Measurements from ENCODE around the gene TTC14.
"Not testable (repeated sequence)": the region's sequence is repeated elsewhere in the genome, so short reads cannot be mapped to it uniquely, and the experiment has no call there.

The TTC14 gene

GRCh38 chr3:180600473-180600872 is 1.5 kb upstream of the TTC14 start:
- peaks cover 19% of the 10 kb centered on the region for H3K36me3 ChIP-seq (ENCODE audit: insufficient read depth, low read depth, low read length)
- peaks cover 21% of the 10 kb centered on the region for H3K27me3 ChIP-seq (ENCODE audit: insufficient read depth, low read length)

GRCh38 chr3:180611006-180611405 is 9.0 kb downstream of the TTC14 start:
- peaks cover 90% of the 10 kb centered on the region for H3K36me3 ChIP-seq (ENCODE audit: insufficient read depth, low read depth, low read length)
- H3K27ac ChIP-seq (ENCODE audit: low read length): no peak overlapping the region
- no peak overlapping the region for H3K4me3 ChIP-seq (ENCODE audit: low read length)
- H3K27me3 ChIP-seq (ENCODE audit: insufficient read depth, low read length): no peaks in the 10 kb centered on the region
- no peak overlapping the region for H3K9ac ChIP-seq (ENCODE audit: low read depth, low read length)
- no peaks in the 10 kb centered on the region for H3K9me3 ChIP-seq (ENCODE audit: insufficient read depth, low read depth, low read length)
- no peaks in the 10 kb centered on the region for H3K4me1 ChIP-seq (ENCODE audit: insufficient read depth, low read length)

More at GRCh38 chr3:180600473-180600872, 1.5 kb upstream of the TTC14 start:
- no peak overlapping the region for H3K9ac ChIP-seq (ENCODE audit: low read depth, low read length)
- no peak overlapping the region for H3K4me3 ChIP-seq (ENCODE audit: low read length)
- no peak overlapping the region for H3K27ac ChIP-seq (ENCODE audit: low read length)
- H3K9me3 ChIP-seq (ENCODE audit: insufficient read depth, low read depth, low read length): no peaks in the 10 kb centered on the region
- no peaks in the 10 kb centered on the region for H3K4me1 ChIP-seq (ENCODE audit: insufficient read depth, low read length)

- H3K27ac ChIP-seq (ENCODE audit: low read length): no peak overlapping the region
- no peaks in the 10 kb centered on the region for H3K27me3 ChIP-seq (ENCODE audit: insufficient read depth, low read length)
- peaks cover 76% of the 10 kb centered on the region for H3K36me3 ChIP-seq (ENCODE audit: insufficient read depth, low read depth, low read length)
- H3K9me3 ChIP-seq (ENCODE audit: insufficient read depth, low read depth, low read length): no peaks in the 10 kb centered on the region
- H3K4me3 ChIP-seq (ENCODE audit: low read length): no peak overlapping the region
- no peak overlapping the region for H3K9ac ChIP-seq (ENCODE audit: low read depth, low read length)
- no peaks in the 10 kb centered on the region for H3K4me1 ChIP-seq (ENCODE audit: insufficient read depth, low read length)
Observed at GRCh38 chr3:180612364-180612763, 10.4 kb downstream of the TTC14 start.

- Histone ChIP-seq H3K9ac (ENCODE audit: low read depth, low read length) (no peak overlapping the region), H3K27ac (ENCODE audit: low read length) (no peak overlapping the region), H3K9me3 (ENCODE audit: insufficient read depth, low read depth, low read length) (no peaks in the 10 kb centered on the region), H3K36me3 (ENCODE audit: insufficient read depth, low read depth, low read length) (peaks cover 41% of the 10 kb centered on the region), H3K4me3 (ENCODE audit: low read length) (no peak overlapping the region), H3K27me3 (ENCODE audit: insufficient read depth, low read length) (no peaks in the 10 kb centered on the region), H3K4me1 (ENCODE audit: insufficient read depth, low read length) (no peaks in the 10 kb centered on the region)
Observed at GRCh38 chr3:180615954-180616353, 14.0 kb downstream of the TTC14 start.

- Histone ChIP-seq H3K36me3 (ENCODE audit: insufficient read depth, low read depth, low read length) (peaks cover 30% of the 10 kb centered on the region), H3K9me3 (ENCODE audit: insufficient read depth, low read depth, low read length) (no peaks in the 10 kb centered on the region), H3K4me1 (ENCODE audit: insufficient read depth, low read length) (no peaks in the 10 kb centered on the region), H3K27me3 (ENCODE audit: insufficient read depth, low read length) (no peaks in the 10 kb centered on the region), H3K9ac (ENCODE audit: low read depth, low read length) (no peak overlapping the region), H3K4me3 (ENCODE audit: low read length) (no peak overlapping the region), H3K27ac (ENCODE audit: low read length) (no peak overlapping the region)
Observed at GRCh38 chr3:180617049-180617448, 15.1 kb downstream of the TTC14 start.

GRCh38 chr3:180618563-180618962 is 16.6 kb downstream of the TTC14 start:
- H3K27me3 ChIP-seq (ENCODE audit: insufficient read depth, low read length); H3K4me1 ChIP-seq (ENCODE audit: insufficient read depth, low read length); H3K27ac ChIP-seq (ENCODE audit: low read length); H3K4me3 ChIP-seq (ENCODE audit: low read length); H3K9ac ChIP-seq (ENCODE audit: low read depth, low read length); H3K9me3 ChIP-seq (ENCODE audit: insufficient read depth, low read depth, low read length): not testable (repeated sequence)
- peaks cover 15% of the 10 kb centered on the region; the same call in 1 of the 2 replicates for H3K36me3 ChIP-seq (ENCODE audit: insufficient read depth, low read depth, low read length)

- H3K36me3 ChIP-seq (ENCODE audit: insufficient read depth, low read depth, low read length): 0 out of 2 replicates have a peak, but pooled peaks cover 5% of the 10 kb centered on the region
- no peak overlapping the region for H3K27ac ChIP-seq (ENCODE audit: low read length)
- 0 out of 2 replicates have a peak, but pooled peaks cover 2% of the 10 kb centered on the region for H3K9me3 ChIP-seq (ENCODE audit: insufficient read depth, low read depth, low read length)
- H3K4me3 ChIP-seq (ENCODE audit: low read length): no peak overlapping the region
- no peak overlapping the region for H3K9ac ChIP-seq (ENCODE audit: low read depth, low read length)
- H3K27me3 ChIP-seq (ENCODE audit: insufficient read depth, low read length): no peaks in the 10 kb centered on the region
- no peaks in the 10 kb centered on the region for H3K4me1 ChIP-seq (ENCODE audit: insufficient read depth, low read length)
Observed at GRCh38 chr3:180619723-180620122, 17.8 kb downstream of the TTC14 start.

- Histone ChIP-seq H3K9ac (ENCODE audit: low read depth, low read length) (no peak overlapping the region), H3K36me3 (ENCODE audit: insufficient read depth, low read depth, low read length) (no peaks in the 10 kb centered on the region), H3K27ac (ENCODE audit: low read length) (no peak overlapping the region), H3K4me3 (ENCODE audit: low read length) (no peak overlapping the region), H3K27me3 (ENCODE audit: insufficient read depth, low read length) (no peaks in the 10 kb centered on the region), H3K9me3 (ENCODE audit: insufficient read depth, low read depth, low read length) (peaks cover 2% of the 10 kb centered on the region; the same call in 1 of the 2 replicates), H3K4me1 (ENCODE audit: insufficient read depth, low read length) (no peaks in the 10 kb centered on the region; the same call in 1 of the 2 replicates)
Observed at GRCh38 chr3:180624714-180625113, 22.8 kb downstream of the TTC14 start.

- Histone ChIP-seq H3K4me1 (ENCODE audit: insufficient read depth, low read length) (no peaks in the 10 kb centered on the region; the same call in 1 of the 2 replicates), H3K9me3 (ENCODE audit: insufficient read depth, low read depth, low read length) (peaks cover 2% of the 10 kb centered on the region; the same call in 1 of the 2 replicates), H3K9ac (ENCODE audit: low read depth, low read length) (no peak overlapping the region), H3K27ac (ENCODE audit: low read length) (no peak overlapping the region), H3K36me3 (ENCODE audit: insufficient read depth, low read depth, low read length) (no peaks in the 10 kb centered on the region), H3K4me3 (ENCODE audit: low read length) (no peak overlapping the region), H3K27me3 (ENCODE audit: insufficient read depth, low read length) (no peaks in the 10 kb centered on the region)
Observed at GRCh38 chr3:180626844-180627243, 24.9 kb downstream of the TTC14 start.

GRCh38 chr3:180630371-180630770 is 28.4 kb downstream of the TTC14 start:
- no peaks in the 10 kb centered on the region for H3K36me3 ChIP-seq (ENCODE audit: insufficient read depth, low read depth, low read length)
- H3K4me3 ChIP-seq (ENCODE audit: low read length): no peak overlapping the region
- no peaks in the 10 kb centered on the region for H3K27me3 ChIP-seq (ENCODE audit: insufficient read depth, low read length)
- no peaks in the 10 kb centered on the region; the same call in 1 of the 2 replicates for H3K9me3 ChIP-seq (ENCODE audit: insufficient read depth, low read depth, low read length)
- H3K4me1 ChIP-seq (ENCODE audit: insufficient read depth, low read length): no peaks in the 10 kb centered on the region
- H3K9ac ChIP-seq (ENCODE audit: low read depth, low read length): no peak overlapping the region
- H3K27ac ChIP-seq (ENCODE audit: low read length): no peak overlapping the region

GRCh38 chr3:180631317-180631716 is 29.4 kb downstream of the TTC14 start:
- Histone ChIP-seq H3K9ac (ENCODE audit: low read depth, low read length) (no peak overlapping the region), H3K4me3 (ENCODE audit: low read length) (no peak overlapping the region), H3K36me3 (ENCODE audit: insufficient read depth, low read depth, low read length) (no peaks in the 10 kb centered on the region), H3K27me3 (ENCODE audit: insufficient read depth, low read length) (no peaks in the 10 kb centered on the region), H3K9me3 (ENCODE audit: insufficient read depth, low read depth, low read length) (no peaks in the 10 kb centered on the region), H3K27ac (ENCODE audit: low read length) (no peak overlapping the region), H3K4me1 (ENCODE audit: insufficient read depth, low read length) (no peaks in the 10 kb centered on the region)

GRCh38 chr3:180633722-180634121 is 31.8 kb downstream of the TTC14 start:
- H3K4me3 ChIP-seq (ENCODE audit: low read length): no peak overlapping the region
- H3K27ac ChIP-seq (ENCODE audit: low read length): no peak overlapping the region
- H3K36me3 ChIP-seq (ENCODE audit: insufficient read depth, low read depth, low read length): no peaks in the 10 kb centered on the region
- H3K4me1 ChIP-seq (ENCODE audit: insufficient read depth, low read length): no peaks in the 10 kb centered on the region
- H3K27me3 ChIP-seq (ENCODE audit: insufficient read depth, low read length): no peaks in the 10 kb centered on the region
- H3K9ac ChIP-seq (ENCODE audit: low read depth, low read length): no peak overlapping the region
- no peaks in the 10 kb centered on the region for H3K9me3 ChIP-seq (ENCODE audit: insufficient read depth, low read depth, low read length)
